NCI-H146 (cell line): ENCODE measurements around the gene DDX56.
"Not testable (repeated sequence)": the region's sequence is repeated elsewhere in the genome, so short reads cannot be mapped to it uniquely, and the experiment has no call there.

Experiments
- DNase-seq: peaks from one replicate; lab custom pipeline; 2025; lab: John Stamatoyannopoulos, UW

Gene DDX56

GRCh38 chr7:44573464-44574286 is at the start of gene DDX56:
TSS of gene DDX56 (minus strand) at chr7:44573908. CDS start at chr7:44573895, 13 bp downstream.
- peak; percentile 94 for DNase-seq

DNA sequence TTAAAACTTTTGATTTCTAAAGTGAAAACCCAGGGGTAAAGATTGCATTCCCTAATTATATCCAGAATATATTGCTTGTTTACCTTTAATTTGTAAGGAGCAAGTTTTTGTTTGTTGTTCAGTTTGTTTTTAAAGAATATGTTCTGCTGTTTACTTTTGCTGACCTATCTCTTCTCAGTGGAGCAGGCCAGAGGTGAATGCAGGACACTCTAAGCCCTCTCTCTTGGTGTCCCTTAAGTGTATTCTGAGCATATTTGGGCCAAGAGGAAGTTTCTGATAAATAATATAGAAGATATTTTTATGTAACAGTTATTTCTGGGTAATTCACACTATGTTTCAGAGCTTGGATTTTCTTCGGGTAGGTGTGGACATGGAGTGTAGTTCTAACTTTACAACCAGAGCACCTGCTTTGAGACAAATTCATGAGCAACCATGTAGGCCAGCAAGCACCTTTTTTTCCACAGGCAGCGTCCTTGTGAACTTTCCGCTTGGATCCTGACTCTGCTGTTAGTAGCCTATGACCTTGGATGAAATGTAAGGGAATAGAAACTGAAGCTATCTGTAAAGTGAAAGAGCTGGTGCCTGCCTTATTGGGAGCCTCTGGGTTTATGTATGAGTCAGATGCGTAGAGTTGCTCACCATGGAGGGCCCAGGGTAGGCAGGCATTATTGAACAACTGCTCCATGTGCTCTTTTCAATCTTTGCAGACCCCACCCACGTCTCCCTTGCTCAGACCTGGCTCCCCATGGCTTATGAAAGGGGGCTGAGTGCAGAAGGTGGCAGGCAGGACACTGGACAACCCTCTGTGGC is 48.8 kb upstream of the DDX56 start:
- DNase-seq = no peak

GRCh38 chr7:44621750-44622103 is 48.0 kb upstream of the DDX56 start:
- no peak for DNase-seq

DNA sequence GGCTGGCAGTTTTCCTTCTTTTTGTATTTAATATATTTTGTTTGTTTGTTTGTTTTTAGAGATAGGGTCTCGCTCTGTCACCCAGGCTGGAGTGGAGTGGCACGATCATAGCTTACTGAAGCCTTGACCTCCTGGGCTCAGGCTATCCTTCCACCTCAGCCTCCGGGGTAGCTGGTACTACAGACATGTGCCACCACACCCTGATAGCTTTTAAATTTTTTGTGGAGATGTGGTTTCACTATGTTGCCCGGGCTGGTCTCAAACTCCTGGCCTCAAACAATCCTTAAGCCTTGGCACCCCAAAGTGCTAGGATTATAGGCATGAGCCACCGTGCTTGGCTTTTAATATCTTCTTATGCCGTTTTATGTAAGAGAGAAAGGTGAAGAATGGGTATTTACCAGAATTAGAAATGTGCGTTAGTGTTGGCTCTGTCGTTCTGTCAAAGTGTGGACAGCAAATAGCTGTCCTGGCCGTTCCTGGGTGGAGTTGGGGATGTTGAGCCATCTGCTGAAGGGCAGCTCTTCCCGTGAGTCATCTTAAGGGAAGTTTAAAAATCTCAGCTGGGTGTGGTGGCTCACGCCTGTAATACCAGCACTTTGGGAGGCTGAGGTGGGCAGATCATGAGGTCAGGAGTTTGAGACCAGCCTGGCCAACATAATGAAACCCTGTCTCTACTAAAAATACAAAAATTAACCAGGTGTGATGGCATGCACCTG is 47.5 kb upstream of the DDX56 start:
- no peak for DNase-seq

DNA sequence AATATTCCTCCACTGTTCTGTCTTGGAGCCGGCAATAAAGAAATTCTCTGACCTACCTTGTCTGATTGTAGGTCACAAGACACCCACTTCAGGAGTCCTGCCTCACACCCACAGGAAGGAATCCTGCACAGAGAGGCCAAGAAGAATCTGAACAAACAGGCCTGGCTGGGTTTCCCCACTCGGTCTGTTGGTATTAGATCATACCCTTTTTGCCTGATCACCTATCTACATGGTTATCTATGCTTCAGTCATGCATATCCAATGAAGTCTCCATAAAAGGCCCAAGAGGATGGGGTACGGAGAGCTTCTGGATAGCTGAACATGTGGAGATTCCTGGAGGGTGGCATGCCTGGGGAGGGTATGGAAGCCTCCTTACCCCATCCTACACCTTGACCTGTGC is 45.0 kb upstream of the DDX56 start:
- DNase-seq = no peak

- no peak for DNase-seq
These were observed 44.3 kb upstream of the DDX56 start for GRCh38 chr7:44618045-44618444.

GRCh38 chr7:44617225-44617890 is 43.6 kb upstream of the DDX56 start:
- DNase-seq = no peak

DNA sequence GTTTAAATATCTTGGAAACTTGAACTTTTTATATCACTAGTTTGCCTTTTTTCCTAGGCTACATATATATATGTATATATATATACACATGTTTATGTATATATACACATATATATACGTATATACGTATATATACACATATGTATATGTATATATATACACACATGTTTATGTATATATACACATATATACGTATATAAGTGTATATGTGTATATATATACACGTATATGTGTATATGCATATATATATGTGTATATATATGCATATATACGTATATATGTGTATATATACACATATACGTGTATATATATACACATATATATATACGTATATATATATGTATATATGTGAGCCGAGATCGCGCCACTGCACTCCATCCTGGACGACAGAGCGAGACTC is 42.8 kb upstream of the DDX56 start:
- DNase-seq = no peak

DNA sequence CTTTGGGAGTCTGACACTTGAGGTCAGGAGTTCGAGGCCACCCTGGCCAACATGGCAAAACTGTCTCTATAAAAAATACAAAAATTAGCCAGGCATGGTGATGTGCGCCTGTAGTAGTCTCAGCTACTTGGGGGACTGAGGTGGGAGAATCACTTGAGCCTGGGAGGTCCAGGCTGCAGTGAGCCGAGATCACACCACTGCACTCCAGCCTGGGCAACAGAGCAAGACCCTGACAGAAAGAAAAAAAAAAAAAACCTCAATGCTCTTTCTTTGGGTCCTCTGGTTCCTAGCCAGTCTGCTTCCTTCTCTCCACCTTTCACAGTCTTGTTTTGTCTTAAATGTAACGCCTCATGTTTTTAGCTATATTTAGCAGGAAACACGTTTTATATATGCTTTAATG is 42.1 kb upstream of the DDX56 start:
- DNase-seq = no peak

DNA sequence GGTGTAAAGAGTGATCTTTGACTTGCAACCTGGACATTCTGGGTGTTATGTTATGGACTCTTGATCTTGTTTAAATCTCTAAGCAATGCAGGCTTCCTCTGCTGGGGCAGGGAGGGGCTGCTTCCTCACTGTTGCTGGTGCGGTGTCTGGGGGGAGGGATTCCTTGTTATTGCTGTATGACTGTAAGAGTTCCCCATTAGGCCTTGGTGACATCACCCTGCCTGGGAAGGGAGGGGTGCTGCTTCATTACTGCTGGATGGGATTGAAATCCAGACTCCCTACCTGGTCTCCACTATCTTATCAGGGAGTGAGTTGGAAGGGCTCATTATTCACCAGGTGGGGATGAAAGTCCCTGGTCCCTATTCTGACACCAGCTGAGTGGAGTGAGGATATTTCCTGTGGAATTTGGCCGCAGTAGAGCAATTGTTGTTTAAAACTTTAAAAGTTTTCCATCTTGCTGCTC is 41.5 kb upstream of the DDX56 start:
- DNase-seq = no peak

DNA sequence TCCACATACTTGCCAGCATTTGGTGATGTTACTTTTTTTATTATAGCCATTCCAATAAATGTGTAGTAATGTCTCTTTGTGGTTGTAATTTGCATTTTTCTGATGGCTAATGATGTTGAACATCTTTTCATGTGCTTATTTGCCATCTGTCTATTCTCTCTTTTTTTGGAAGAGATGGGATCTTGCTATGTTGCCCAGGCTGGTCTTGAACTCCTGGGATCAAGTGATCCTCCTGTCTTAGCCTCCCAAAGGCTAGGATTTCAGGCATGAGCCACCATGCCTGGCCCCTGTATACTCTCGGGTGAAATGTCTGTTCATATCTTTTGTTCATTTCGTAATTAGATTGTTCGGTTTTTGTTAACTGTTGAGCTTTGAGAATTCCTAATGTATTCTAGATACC is 36.1 kb upstream of the DDX56 start:
- no peak for DNase-seq

GRCh38 chr7:44608916-44609648 is 35.4 kb upstream of the DDX56 start:
- DNase-seq = no peak

GRCh38 chr7:44607141-44608068 is 33.7 kb upstream of the DDX56 start:
- peak; percentile 36 for DNase-seq

- DNase-seq = peak; percentile 99
These were observed 32.8 kb upstream of the DDX56 start, which contains the start of gene OGDH for GRCh38 chr7:44606341-44607140. TSS of gene OGDH (plus strand) at chr7:44606627. CDS start at chr7:44624344, 17,717 bp downstream.

DNA sequence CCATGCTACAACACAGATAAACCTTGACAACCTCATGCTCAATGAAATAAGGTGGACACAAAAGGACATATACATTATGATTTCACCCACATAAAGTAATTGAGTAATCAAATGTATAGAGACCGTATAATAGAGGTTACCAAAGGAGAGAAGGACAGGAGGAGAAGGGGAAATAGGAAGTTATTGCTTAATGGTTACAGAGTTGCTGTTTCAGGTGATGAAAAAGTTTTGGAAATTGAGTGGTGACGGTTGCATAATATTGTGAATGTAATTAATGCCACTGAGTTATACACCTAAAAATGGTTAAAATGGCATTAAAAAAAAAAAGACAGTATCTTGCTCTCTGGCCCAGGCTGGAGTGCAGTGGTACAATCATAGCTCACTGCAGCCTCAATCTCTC is 31.2 kb upstream of the DDX56 start:
- no peak for DNase-seq

DNA sequence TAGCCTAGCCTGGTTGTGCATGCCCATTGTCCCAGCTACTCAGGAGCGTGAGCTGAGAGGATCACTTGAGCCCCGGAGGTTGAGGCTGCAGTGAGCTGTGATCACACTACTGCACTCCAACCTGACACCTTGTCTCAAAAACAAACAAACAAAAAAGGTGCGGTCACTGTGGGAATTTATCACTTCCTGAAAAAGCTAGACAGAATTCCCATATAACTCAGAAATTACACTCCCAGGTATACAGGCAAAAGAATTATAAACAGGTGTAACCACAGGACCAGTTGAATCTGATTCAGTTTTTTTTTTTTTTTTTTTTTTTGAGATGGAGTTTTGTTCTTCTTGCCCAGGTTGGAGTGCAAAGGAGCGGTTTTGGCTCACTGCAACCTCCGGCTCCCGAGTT is 29.5 kb upstream of the DDX56 start:
- no peak for DNase-seq

- DNase-seq = no peak
These were observed 28.8 kb upstream of the DDX56 start for GRCh38 chr7:44602576-44602910.

DNA sequence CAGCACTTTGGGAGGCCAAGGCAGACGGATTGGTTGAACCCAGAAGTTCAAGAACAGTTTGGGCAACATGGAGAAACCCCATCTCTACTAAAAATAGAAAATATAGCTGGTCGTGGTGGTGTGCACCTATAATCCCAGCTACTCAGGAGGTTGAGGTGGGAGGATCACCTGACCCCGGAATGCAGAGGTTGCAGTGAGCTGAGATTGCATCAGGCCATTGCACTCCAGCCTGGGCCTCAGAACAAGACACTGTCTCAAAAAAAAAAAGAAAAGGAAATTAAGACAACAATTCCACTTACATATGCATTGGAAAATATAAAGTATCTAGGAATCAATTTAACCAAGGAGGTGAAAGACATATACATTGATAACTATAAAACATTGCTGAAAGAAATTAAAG is 25.5 kb upstream of the DDX56 start:
- no peak for DNase-seq

DNA sequence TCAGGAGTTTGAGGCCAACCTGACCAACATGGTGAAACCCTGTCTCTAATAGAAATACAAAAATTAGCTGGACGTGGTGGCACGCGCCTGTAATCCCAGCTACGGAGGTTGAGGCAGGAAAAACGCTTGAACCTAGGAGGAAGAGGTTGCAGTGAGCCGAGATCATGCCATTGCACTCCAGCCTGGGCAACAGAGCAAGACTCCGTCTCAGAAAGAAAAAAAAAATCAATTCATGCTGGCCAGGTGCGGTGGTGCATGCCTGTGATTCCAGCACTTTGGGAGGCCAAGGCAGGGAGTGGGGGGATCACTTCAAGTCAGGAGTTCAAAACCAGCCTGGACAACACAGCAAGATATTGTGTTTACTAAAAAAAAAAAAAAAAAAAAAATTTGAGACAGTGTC is 23.5 kb upstream of the DDX56 start:
- not testable (repeated sequence) for DNase-seq
